ENCODE measurements around the gene TSPAN11.

DNA sequence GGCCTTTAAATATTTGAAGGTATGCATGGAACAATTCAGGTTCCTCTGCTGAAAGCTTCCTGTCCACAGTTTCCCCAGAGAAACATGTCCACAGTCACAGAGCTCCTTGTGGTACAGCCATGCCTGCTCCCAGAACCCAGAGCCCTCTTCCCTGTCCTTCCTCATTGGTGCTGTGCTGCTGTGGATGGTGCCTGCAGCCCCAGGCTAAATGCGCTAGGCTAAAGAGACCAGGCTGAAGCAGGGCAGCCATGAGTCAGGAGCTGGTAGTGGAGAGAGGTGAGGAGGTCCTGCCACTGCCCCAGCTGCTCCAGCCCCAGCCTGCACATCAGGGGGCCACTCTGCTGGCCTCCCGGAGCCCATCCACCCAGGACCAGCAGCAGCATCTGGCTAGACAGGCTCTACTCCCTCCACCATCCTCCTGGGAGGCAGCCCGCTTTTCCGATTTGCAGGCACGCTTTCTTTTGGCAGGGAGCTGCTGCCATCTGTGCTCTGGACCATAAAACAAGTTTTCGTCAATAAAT lies 81.8 kb downstream of the TSPAN11 start:
- TF ChIP-seq CTCF (conservative IDR thresholded peaks at IDR 0.05; ENCODE audit: low read length) (no peak), EZH2phosphoT487 (IDR thresholded peaks at IDR 0.05; ENCODE audit: borderline replicate concordance) (no peak)
